Measurements from ENCODE around the gene GULP1. TPM values are rescaled to one million over a fixed set of nuclear protein-coding genes. Genes with fewer than 3 reads are reported as not detected.

The GULP1 gene
- total RNA-seq, 1 donor from 2014 or later: 27.6 TPM

- H3K9me3 ChIP-seq: no peaks in the 10 kb centered on the region
- intact Hi-C loops (cut with DNase I): no loop called here
- no peak overlapping the region for H3K4me3 ChIP-seq
- H3K27me3 ChIP-seq (ENCODE audit: low read depth): no peaks in the 10 kb centered on the region
- no peak for ATAC-seq
- H3K27ac ChIP-seq: no peak overlapping the region
- no peak for TF ChIP-seq CTCF (IDR thresholded peaks at IDR 0.05)
- H3K36me3 ChIP-seq: no peaks in the 10 kb centered on the region
- DNase-seq: no peak
- H3K4me1 ChIP-seq: no peaks in the 10 kb centered on the region
Observed at GRCh38 chr2:188274274-188274673, 17.4 kb upstream of the GULP1 start.

GRCh38 chr2:188276255-188276654, 15.4 kb upstream of the GULP1 start:
- no peak for ATAC-seq
- H3K9me3 ChIP-seq: no peaks in the 10 kb centered on the region
- DNase-seq: no peak
- no peaks in the 10 kb centered on the region for H3K36me3 ChIP-seq
- no peak overlapping the region for H3K4me3 ChIP-seq
- no peak for TF ChIP-seq CTCF (IDR thresholded peaks at IDR 0.05)
- H3K27ac ChIP-seq: no peak overlapping the region
- no peaks in the 10 kb centered on the region for H3K27me3 ChIP-seq (ENCODE audit: low read depth)
- no peaks in the 10 kb centered on the region for H3K4me1 ChIP-seq
- intact Hi-C loops (cut with DNase I): no loop called here

- Histone ChIP-seq H3K27ac (no peak overlapping the region), H3K4me1 (no peaks in the 10 kb centered on the region), H3K36me3 (no peaks in the 10 kb centered on the region), H3K9me3 (no peaks in the 10 kb centered on the region), H3K27me3 (ENCODE audit: low read depth) (no peaks in the 10 kb centered on the region), H3K4me3 (no peak overlapping the region)
- TF ChIP-seq CTCF (IDR thresholded peaks at IDR 0.05): no peak
- DNase-seq (no peak), ATAC-seq (no peak)
- intact Hi-C loops (cut with DNase I): no loop called here
Observed at GRCh38 chr2:188277786-188278185, 13.9 kb upstream of the GULP1 start.

GRCh38 chr2:188278388-188279092, 13.1 kb upstream of the GULP1 start:
- no peak for TF ChIP-seq CTCF (IDR thresholded peaks at IDR 0.05)
- no peak for ATAC-seq
- DNase-seq: no peak
- H3K36me3 ChIP-seq: no peaks in the 10 kb centered on the region
- no peaks in the 10 kb centered on the region for H3K4me1 ChIP-seq
- no peak overlapping the region for H3K27ac ChIP-seq
- intact Hi-C loops (cut with DNase I): no loop called here
- no peak overlapping the region for H3K4me3 ChIP-seq
- H3K27me3 ChIP-seq (ENCODE audit: low read depth): no peaks in the 10 kb centered on the region
- no peaks in the 10 kb centered on the region for H3K9me3 ChIP-seq

- intact Hi-C loops (cut with DNase I): no loop called here
- Histone ChIP-seq H3K4me3 (no peak overlapping the region), H3K4me1 (no peaks in the 10 kb centered on the region), H3K36me3 (no peaks in the 10 kb centered on the region), H3K27me3 (ENCODE audit: low read depth) (no peaks in the 10 kb centered on the region), H3K27ac (no peak overlapping the region), H3K9me3 (no peaks in the 10 kb centered on the region)
- DNase-seq: no peak
- no peak for TF ChIP-seq CTCF (IDR thresholded peaks at IDR 0.05)
- no peak for ATAC-seq
Observed at GRCh38 chr2:188279093-188279445, 12.6 kb upstream of the GULP1 start.

Data from lower lobe of right lung (tissue), 2 donors.